AG04450 (cell line): ENCODE data around the gene LIG1. TPM values are rescaled to one million over a fixed set of nuclear protein-coding genes. Genes with fewer than 3 reads are reported as not detected.
A peak's percentile ranks its signal among the peaks of the same experiment; 100 is the strongest.

ENCODE experiments used
- CTCF ChIA-PET: fragments of 300-600, 350-600 bp; formaldehyde crosslinking; extraction: SDS; loops from one replicate; lab custom pipeline; 2022; ENCODE audit warnings: antibody characterized with exemption, inconsistent platforms; lab: Charles Lee
- POLR2A ChIA-PET: fragments of 350-600 bp; formaldehyde crosslinking; extraction: SDS; loops from one replicate; lab custom pipeline; 2021; ENCODE audit warnings: antibody characterized with exemption, inconsistent platforms; lab: Yijun Ruan, JAX
- DNase-seq: peaks from one replicate; pipeline ENCODE4 v3.0.0-alpha.2; 2011; ENCODE audit warnings: low read depth, low spot score
- H3K27ac ChIP-seq: one replicate; pipeline ENCODE4 v1.5.1; 2012; ENCODE audit warnings: low read depth, low read length, control low read depth
- H3K27me3 ChIP-seq: one replicate; pipeline ENCODE4 v1.6.0; 2012; ENCODE audit warnings: low read length; ENCODE audit not compliant: control insufficient read depth, insufficient read depth
- H3K4me3 ChIP-seq: 2 replicates; pipeline ENCODE4 v1.5.1; 2011; ENCODE audit warnings: mild to moderate bottlenecking, low read depth, low read length, control low read depth
- H3K9me3 ChIP-seq: 2 replicates; pipeline ENCODE4 v1.5.1; 2012; ENCODE audit warnings: low read length; ENCODE audit not compliant: control insufficient read depth, insufficient read depth
- polyA plus RNA-seq: library from polyadenylated mRNA; depleted of rRNA; stranded (reverse); fragments of >200 nt; gene quantifications from 2 replicates; pipeline ENCODE4 v1.2.3, GENCODE V29; 2011
- TF ChIP-seq, protein P1 (sequence below): IDR thresholded peaks from 2 replicates; pipeline ENCODE4 v1.5.1; 2011; ENCODE audit warnings: low read depth, low read length, control low read depth, inconsistent platforms

LIG1 gene
- polyA plus RNA-seq, 1 experiment, result 7.6 TPM

DNA sequence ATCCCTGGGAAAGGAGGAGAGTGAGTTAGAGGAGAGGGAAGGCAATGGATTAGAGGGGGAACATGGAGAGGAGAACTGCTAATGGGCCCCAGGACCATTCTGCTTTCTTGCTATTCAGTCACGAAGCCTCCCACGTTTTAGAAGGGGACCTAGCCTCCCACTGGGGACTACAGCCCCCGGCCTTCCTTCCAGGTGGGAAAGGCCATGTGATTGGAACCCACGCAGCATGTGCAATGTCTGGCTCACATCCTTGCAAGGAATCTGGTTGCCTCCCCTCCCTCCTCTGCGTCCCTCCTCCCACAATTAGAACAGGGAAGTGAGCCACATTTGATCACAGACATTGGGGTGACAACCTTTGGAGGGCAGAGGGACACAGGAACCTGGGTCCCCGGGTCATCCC, 37.0 kb downstream of the LIG1 start:
- TF ChIP-seq, protein P1, sequence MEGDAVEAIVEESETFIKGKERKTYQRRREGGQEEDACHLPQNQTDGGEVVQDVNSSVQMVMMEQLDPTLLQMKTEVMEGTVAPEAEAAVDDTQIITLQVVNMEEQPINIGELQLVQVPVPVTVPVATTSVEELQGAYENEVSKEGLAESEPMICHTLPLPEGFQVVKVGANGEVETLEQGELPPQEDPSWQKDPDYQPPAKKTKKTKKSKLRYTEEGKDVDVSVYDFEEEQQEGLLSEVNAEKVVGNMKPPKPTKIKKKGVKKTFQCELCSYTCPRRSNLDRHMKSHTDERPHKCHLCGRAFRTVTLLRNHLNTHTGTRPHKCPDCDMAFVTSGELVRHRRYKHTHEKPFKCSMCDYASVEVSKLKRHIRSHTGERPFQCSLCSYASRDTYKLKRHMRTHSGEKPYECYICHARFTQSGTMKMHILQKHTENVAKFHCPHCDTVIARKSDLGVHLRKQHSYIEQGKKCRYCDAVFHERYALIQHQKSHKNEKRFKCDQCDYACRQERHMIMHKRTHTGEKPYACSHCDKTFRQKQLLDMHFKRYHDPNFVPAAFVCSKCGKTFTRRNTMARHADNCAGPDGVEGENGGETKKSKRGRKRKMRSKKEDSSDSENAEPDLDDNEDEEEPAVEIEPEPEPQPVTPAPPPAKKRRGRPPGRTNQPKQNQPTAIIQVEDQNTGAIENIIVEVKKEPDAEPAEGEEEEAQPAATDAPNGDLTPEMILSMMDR, result no peak
- ChIA-PET CTCF (no interaction called here), POLR2A (no interaction called here)
- no peak overlapping the region for H3K4me3 ChIP-seq
- H3K27ac ChIP-seq, result no peak overlapping the region
- no peak for DNase-seq
- H3K27me3 ChIP-seq, result no peaks in the 10 kb centered on the region
- no peaks in the 10 kb centered on the region for H3K9me3 ChIP-seq

DNA sequence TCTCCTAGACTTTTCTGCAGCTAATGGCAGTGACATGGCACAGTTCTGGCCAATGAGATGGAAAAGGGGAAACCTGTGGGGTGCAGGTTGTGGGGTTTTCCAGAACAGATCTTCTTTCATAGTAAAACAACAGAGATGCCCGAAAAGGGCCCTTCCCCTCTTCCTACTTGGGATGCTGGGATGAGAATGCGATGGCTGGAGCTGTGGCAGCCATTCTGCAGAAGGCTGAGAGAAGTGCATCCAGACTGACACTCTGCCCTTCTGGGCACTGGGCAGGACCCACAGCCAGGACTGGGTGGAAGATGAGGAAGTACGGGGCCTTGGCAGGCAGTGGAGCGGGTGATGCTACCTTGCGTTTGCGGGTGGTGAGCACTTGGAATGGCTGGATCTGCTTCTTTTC, 42.6 kb downstream of the LIG1 start:
- POLR2A ChIA-PET, result no interaction called here
- no peak overlapping the region for H3K27ac ChIP-seq

DNA sequence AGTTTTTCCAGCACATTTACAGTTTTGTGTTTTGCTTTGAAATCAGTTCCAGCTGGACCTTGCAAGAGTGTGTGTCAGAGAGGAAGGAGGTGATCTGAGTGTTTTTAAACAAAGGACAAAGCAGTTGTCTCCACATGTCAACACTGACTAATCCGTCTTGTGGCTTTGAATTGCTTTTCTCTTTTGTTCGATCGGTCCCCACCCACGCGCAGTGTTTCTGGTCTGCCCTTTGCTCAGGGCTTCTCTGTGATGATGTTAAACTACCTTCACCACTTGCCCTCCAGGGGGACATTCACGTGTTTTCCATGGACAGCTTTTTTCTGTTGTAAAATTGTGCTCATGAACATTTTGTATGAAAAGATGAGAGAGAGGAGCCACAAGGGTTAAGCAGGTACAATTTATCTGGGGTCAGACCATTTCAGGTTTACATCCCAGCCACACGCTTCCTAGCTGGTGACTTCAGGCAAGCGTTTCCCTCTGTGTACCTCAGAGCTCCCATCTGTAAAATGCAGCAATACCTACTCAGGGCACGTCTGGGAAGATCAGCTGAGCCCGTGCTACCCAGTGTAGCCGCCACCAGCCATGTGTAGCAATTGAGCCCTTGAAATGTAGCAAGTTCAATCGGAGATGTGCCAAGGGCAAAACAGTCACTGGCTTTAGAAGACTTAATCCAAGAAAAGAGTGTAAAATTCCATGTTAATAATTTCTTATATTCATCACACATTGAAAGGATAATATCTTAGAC, 46.1 kb downstream of the LIG1 start:
- CTCF ChIA-PET, result interaction anchor here (0.6 to 1.8 kb wide), 4 partner anchors 17 to 161 kb away, joined by 3 to 10 read pairs (median 4); no protein-coding TSS in a partner anchor
- Histone ChIP-seq H3K4me3 (no peak overlapping the region), H3K9me3 (peaks cover 10% of the 10 kb centered on the region), H3K27ac (no peak overlapping the region), H3K27me3 (no peaks in the 10 kb centered on the region)
- peak; percentile 15 for DNase-seq
- TF ChIP-seq, protein P1, result peak; percentile 48
- POLR2A ChIA-PET, result interaction anchor here (1.4 kb wide), 1 partner anchor 13 kb away, joined by 11 read pairs; the partner anchor contains the start of gene PLA2G4C

More for the DNA sequence above, 42.6 kb downstream of the LIG1 start:
- H3K4me3 ChIP-seq, result no peak overlapping the region
- CTCF ChIA-PET, result no interaction called here
- TF ChIP-seq, protein P1, result no peak
- no peaks in the 10 kb centered on the region for H3K9me3 ChIP-seq
- H3K27me3 ChIP-seq, result no peaks in the 10 kb centered on the region
- DNase-seq, result no peak

DNA sequence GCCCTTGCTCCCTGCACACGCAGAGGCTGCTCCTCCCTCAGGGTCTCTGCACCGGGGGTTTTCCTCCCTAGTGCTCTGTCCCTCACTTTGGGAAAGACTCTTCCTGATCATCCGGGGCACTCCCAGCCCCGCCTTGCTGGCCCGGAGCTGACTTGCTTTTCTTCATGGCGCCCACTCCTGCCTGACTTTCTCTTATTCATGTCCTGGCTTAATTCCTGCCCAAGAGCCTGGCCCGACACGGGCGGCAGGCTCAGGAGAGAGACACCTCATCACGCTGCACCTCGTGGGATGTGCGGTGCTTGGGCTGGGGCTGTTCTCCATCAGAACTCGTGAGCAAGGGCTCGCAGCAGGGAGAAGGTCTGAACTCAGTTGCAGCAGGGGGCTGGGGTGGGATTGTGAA, 47.7 kb downstream of the LIG1 start:
- ChIA-PET CTCF (interaction anchor here (0.6 kb wide), 1 partner anchor 12 kb away, joined by 3 read pairs; the partner anchor contains the start of gene PLA2G4C), POLR2A (interaction anchor here (0.6 kb wide), 1 partner anchor 10 kb away, joined by 8 read pairs; no protein-coding TSS in a partner anchor)
- Histone ChIP-seq H3K27me3 (no peaks in the 10 kb centered on the region), H3K27ac (no peak overlapping the region), H3K9me3 (peaks cover 10% of the 10 kb centered on the region), H3K4me3 (no peak overlapping the region)
- no peak for DNase-seq
- TF ChIP-seq, protein P1, result no peak

DNA sequence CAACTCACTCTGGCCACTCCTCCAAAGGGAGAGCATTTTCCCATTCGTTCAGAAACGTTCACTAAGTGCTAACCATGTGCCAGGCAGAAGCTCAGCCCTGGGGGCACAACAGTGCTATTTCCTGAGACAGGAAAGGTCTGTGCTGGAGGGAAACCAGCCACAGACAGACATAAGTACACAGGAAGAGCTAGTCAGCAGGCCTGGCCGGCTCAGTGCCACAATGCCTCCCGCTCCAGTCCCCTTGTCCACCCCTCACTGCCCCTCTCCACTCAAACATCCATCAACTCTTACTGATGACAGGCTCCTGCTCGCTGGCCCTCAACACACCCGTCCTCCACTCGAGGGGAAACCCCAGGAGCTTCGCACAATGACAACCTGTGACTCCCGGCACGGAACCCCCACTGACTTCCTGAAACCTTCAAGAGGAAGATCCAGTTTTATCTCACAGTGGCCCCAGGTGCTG, 48.2 kb downstream of the LIG1 start:
- ChIA-PET POLR2A (interaction anchor here (0.6 kb wide), 1 partner anchor 10 kb away, joined by 8 read pairs; no protein-coding TSS in a partner anchor), CTCF (interaction anchor here (0.6 kb wide), 1 partner anchor 12 kb away, joined by 3 read pairs; the partner anchor contains the start of gene PLA2G4C)
- H3K4me3 ChIP-seq, result no peak overlapping the region
- DNase-seq, result no peak
- TF ChIP-seq, protein P1, result no peak
- peaks cover 10% of the 10 kb centered on the region for H3K9me3 ChIP-seq
- no peaks in the 10 kb centered on the region for H3K27me3 ChIP-seq
- no peak overlapping the region for H3K27ac ChIP-seq
